Gastrocnemius medialis (tissue), 4 donors: ENCODE data around the gene RACGAP1. TPM values are rescaled to one million over a fixed set of nuclear protein-coding genes. Genes with fewer than 3 reads are reported as not detected.

Experiments
- ATAC-seq, 2 donors: fragments of 150-250 bp; one replicate each; pipeline ENCODE4 v1.9.1; 2016
- DNase-seq, 2 donors: peaks; one replicate each; pipeline ENCODE4 v3.0.0-alpha.2; 2019
- H3K27ac ChIP-seq, 4 donors: fragments of 200-600 bp; sonication (generic); 1 replicate in 1 of 4; 2 replicates in 3 of 4; pipeline ENCODE4 v1.5.1; 2016 to 2018; ENCODE audit warnings: mild to moderate bottlenecking in 2 of 4, moderate library complexity in 1 of 4
- H3K27me3 ChIP-seq, 3 donors: fragments of 200-600 bp; sonication (generic) in 2 of 3; 1 replicate in 1 of 3; 2 replicates in 2 of 3; pipeline versions ENCODE4 v1.5.1 to v1.6.0; 2016 to 2019; ENCODE audit warnings: mild to moderate bottlenecking in 1 of 3, moderate library complexity in 1 of 3
- H3K36me3 ChIP-seq, 2 donors: fragments of 200-600 bp; sonication (generic) in 1 of 2; one replicate each; pipeline ENCODE4 v1.5.1; 2017 to 2018
- H3K4me1 ChIP-seq, 2 donors: fragments of 200-600 bp; sonication (generic) in 1 of 2; one replicate each; pipeline ENCODE4 v1.5.1; 2016 to 2017; ENCODE audit warnings: mild to moderate bottlenecking in 2 of 2
- H3K4me3 ChIP-seq, 4 donors: fragments of 200-600 bp; sonication (generic) in 3 of 4; 1 replicate in 1 of 4; 2 replicates in 3 of 4; pipeline ENCODE4 v1.5.1; 2016 to 2019; ENCODE audit warnings: mild to moderate bottlenecking in 2 of 4
- H3K9me3 ChIP-seq, 3 donors: fragments of 200-600 bp; sonication (generic) in 2 of 3; 1 replicate in 1 of 3; 2 replicates in 2 of 3; pipeline ENCODE4 v1.5.1; 2016 to 2019
- POLR2A ChIP-seq, 2 donors: fragments of 450-650 bp; IDR thresholded peaks; one replicate each; pipeline ENCODE4 v1.6.1; 2017; ENCODE audit warnings: antibody characterized with exemption in 2 of 2, mild to moderate bottlenecking in 2 of 2, moderate library complexity in 2 of 2
- in situ Hi-C, 4 donors: fragments of 200-750 bp; cut with MboI; loops; one replicate each; pipeline versions ENCODE4 v1.15.0 to v1.8.0; 2017; ENCODE audit warnings: low sequenced_read_pairs in 4 of 4
- intact Hi-C: fragments of 100-400 bp; cut with DNase I; formaldehyde crosslinking; loops from one replicate; pipeline ENCODE4 v1.15.1; 2023; ENCODE audit warnings: low total_unique reads
- total RNA-seq, 4 donors: library from RNA; depleted of rRNA; stranded (reverse); fragments of >200 nt; gene quantifications; one replicate each; pipeline versions ENCODE4 v1.1.0 to v1.2.3, GENCODE V29; 2016
- TF ChIP-seq, protein P1 (sequence below), 5 experiments: fragments of 450-650 bp in 3 of 5; fragments of 200-600 bp in 2 of 5; sonication (generic) in 2 of 5; IDR thresholded peaks in 4 of 5; conservative IDR thresholded peaks in 1 of 5; 1 replicate in 4 of 5; 2 replicates in 1 of 5; pipeline ENCODE4 v1.5.1; 2016 to 2019; ENCODE audit warnings: antibody characterized with exemption in 5 of 5, mild to moderate bottlenecking in 3 of 5, moderate library complexity in 3 of 5

Gene RACGAP1
- total RNA-seq, 4 donors from 2014 or later = 5.6 to 13.3 (median 6.5) TPM

DNA sequence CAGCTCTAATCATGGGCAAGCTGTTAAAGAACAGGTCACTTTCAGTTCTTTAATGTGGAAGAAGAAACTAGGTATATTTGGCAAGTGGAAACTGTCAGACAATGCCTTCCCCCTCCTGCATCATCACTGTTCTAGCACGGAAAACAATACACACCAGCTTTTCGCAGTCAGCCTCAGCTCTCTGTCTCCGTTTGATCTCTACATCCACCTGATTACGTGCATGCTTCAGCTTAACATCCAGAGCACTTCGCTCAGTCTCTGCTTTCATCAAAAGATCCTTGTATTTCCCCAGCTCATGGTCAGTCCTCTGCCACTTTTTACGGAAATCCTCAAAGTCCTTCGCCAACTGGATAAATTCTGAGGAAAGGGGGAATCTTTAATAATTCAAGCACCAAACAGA is 19.0 kb downstream of the RACGAP1 start:
- Histone ChIP-seq H3K27ac (no peak overlapping the region), H3K27me3 (no peaks in the 10 kb centered on the region), H3K4me1 (no peaks in the 10 kb centered on the region), H3K4me3 (no peak overlapping the region), H3K36me3 (no peaks in the 10 kb centered on the region), H3K9me3 (no peaks in the 10 kb centered on the region)
- TF ChIP-seq, protein P1, sequence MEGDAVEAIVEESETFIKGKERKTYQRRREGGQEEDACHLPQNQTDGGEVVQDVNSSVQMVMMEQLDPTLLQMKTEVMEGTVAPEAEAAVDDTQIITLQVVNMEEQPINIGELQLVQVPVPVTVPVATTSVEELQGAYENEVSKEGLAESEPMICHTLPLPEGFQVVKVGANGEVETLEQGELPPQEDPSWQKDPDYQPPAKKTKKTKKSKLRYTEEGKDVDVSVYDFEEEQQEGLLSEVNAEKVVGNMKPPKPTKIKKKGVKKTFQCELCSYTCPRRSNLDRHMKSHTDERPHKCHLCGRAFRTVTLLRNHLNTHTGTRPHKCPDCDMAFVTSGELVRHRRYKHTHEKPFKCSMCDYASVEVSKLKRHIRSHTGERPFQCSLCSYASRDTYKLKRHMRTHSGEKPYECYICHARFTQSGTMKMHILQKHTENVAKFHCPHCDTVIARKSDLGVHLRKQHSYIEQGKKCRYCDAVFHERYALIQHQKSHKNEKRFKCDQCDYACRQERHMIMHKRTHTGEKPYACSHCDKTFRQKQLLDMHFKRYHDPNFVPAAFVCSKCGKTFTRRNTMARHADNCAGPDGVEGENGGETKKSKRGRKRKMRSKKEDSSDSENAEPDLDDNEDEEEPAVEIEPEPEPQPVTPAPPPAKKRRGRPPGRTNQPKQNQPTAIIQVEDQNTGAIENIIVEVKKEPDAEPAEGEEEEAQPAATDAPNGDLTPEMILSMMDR (IDR thresholded peaks at IDR 0.05 in 4 of 5, conservative IDR thresholded peaks at IDR 0.05 in 1 of 5) = no peak
- no peak for TF ChIP-seq POLR2A (IDR thresholded peaks at IDR 0.05)
- ATAC-seq = no peak
- in situ Hi-C loops (no loop called here), intact Hi-C loops (no loop called here)
- DNase-seq = no peak

DNA sequence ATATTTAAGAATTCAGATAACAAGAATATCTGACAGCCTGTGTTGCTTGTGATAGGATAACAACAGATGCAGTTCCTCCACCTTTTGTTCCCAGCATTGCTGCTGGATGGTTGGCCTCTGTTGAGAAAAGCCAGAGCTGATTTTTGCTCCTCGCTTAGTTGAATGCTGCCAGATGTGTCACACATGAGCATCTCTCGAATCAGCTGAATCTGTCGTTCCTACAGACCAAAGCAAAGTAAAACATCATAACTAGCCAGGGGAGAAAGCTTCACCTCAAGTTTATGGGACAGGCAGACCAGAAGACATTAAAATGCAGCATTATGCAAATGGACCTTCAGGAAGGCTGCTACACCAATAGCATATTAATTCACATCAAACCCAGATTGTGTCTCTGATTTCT is 20.1 kb downstream of the RACGAP1 start:
- Histone ChIP-seq H3K4me1 (no peaks in the 10 kb centered on the region), H3K27me3 (no peaks in the 10 kb centered on the region), H3K9me3 (no peaks in the 10 kb centered on the region), H3K36me3 (peaks cover 0 to 7% of the 10 kb centered on the region in 2 donors), H3K4me3 (no peak overlapping the region), H3K27ac (no peak overlapping the region)
- intact Hi-C loops = no loop called here
- no peak for DNase-seq
- in situ Hi-C loops = no loop called here
- TF ChIP-seq POLR2A (IDR thresholded peaks at IDR 0.05) = no peak
- TF ChIP-seq, protein P1 (IDR thresholded peaks at IDR 0.05 in 4 of 5, conservative IDR thresholded peaks at IDR 0.05 in 1 of 5) = no peak
- ATAC-seq = no peak

DNA sequence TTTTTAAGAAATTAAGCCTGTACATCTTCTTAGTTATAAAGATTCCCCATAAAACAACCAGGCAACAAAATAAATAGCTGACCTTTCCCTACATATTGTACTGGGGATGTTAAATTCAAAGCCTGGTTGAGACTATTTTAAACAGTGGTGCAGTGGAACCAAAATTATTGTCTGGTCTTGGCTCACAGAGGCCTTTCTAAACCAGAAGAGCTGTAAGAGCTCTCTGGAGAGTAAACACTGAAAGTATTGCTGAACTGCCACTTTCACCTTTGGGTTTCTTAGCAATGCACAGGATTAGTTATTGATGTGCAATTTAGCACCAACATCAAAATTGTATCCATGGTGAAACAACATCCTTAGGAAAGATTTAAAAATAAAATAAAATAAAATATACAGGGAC is 20.6 kb downstream of the RACGAP1 start:
- Histone ChIP-seq H3K27ac (no peak overlapping the region), H3K9me3 (no peaks in the 10 kb centered on the region), H3K4me1 (no peaks in the 10 kb centered on the region), H3K4me3 (no peak overlapping the region), H3K27me3 (no peaks in the 10 kb centered on the region), H3K36me3 (peaks cover 0 to 7% of the 10 kb centered on the region in 2 donors)
- DNase-seq = no peak
- TF ChIP-seq, protein P1 (IDR thresholded peaks at IDR 0.05 in 4 of 5, conservative IDR thresholded peaks at IDR 0.05 in 1 of 5) = no peak
- no peak for TF ChIP-seq POLR2A (IDR thresholded peaks at IDR 0.05)
- no peak for ATAC-seq
- in situ Hi-C loops = no loop called here
- intact Hi-C loops = no loop called here

DNA sequence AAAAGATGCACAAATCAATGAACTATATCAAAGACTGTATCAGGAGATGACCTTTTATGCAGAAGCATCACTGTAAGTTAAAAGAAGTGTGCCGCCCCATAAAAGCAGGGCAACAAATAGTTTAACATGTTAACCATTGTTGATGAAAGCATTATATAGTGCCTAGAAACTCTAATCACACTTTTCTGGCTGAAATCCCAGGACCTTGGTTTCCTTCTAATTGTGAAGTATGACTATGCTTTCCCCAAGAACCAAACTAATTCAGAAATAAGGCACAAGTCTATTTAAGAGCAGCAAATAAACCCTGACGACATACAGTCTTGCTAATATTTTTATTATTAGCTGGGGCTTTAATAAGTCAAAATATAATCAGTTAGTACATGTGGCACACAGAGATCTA is 21.7 kb downstream of the RACGAP1 start:
- H3K4me1 ChIP-seq = no peaks in the 10 kb centered on the region
- ATAC-seq = no peak
- intact Hi-C loops (no loop called here), in situ Hi-C loops (no loop called here)
- TF ChIP-seq, protein P1 (IDR thresholded peaks at IDR 0.05 in 4 of 5, conservative IDR thresholded peaks at IDR 0.05 in 1 of 5) = no peak
- no peak for TF ChIP-seq POLR2A (IDR thresholded peaks at IDR 0.05)
- no peak for DNase-seq
- H3K27me3 ChIP-seq = no peaks in the 10 kb centered on the region
- no peak overlapping the region for H3K27ac ChIP-seq
- no peak overlapping the region for H3K4me3 ChIP-seq
- H3K9me3 ChIP-seq = no peaks in the 10 kb centered on the region
- H3K36me3 ChIP-seq = peaks cover 0 to 7% of the 10 kb centered on the region in 2 donors

DNA sequence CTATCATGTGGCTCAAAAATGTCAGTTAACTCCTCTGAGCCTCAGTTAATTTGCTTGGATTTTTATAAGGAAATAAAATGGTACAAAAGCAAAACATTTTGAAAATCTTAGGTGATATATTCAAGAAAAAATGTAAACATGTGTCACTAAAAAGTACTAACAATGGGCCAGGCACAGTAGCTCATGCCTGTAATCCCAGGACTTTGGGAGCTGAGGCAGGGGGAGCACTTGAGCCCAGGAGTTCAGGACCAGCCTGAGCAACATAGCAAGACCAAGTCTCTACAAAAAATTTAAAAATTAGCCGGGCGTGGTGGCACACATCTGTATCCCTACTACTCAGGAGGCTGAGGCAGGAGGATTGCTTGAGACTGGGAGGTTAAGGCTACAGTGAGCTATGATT is 26.8 kb downstream of the RACGAP1 start:
- Histone ChIP-seq H3K4me3 (no peak overlapping the region), H3K36me3 (peaks cover 0 to 7% of the 10 kb centered on the region in 2 donors), H3K27me3 (no peaks in the 10 kb centered on the region), H3K9me3 (no peaks in the 10 kb centered on the region), H3K27ac (no peak overlapping the region), H3K4me1 (no peaks in the 10 kb centered on the region)
- no peak for TF ChIP-seq POLR2A (IDR thresholded peaks at IDR 0.05)
- TF ChIP-seq, protein P1 (IDR thresholded peaks at IDR 0.05 in 4 of 5, conservative IDR thresholded peaks at IDR 0.05 in 1 of 5) = no peak
- DNase-seq (no peak), ATAC-seq (no peak)
- in situ Hi-C loops (no loop called here), intact Hi-C loops (no loop called here)
